WI38 (cell line): ENCODE results near the gene SFTPB.

Experiments
- H3K4me3 ChIP-seq: 2 replicates; pipeline ENCODE4 v1.5.1; 2011; ENCODE audit warnings: low read depth, mild to moderate bottlenecking, control low read depth, low read length
- CTCF ChIP-seq: IDR thresholded peaks from 2 replicates; pipeline ENCODE4 v1.5.1; 2012; ENCODE audit warnings: low read depth, mild to moderate bottlenecking, control low read depth, low read length

Gene SFTPB

GRCh38 chr2:85642725-85643124, 25.3 kb downstream of the SFTPB start:
- no peak for TF ChIP-seq CTCF
- no peak overlapping the region for H3K4me3 ChIP-seq

GRCh38 chr2:85635636-85636035, 32.4 kb downstream of the SFTPB start:
- no peak overlapping the region for H3K4me3 ChIP-seq
- no peak for TF ChIP-seq CTCF

- H3K4me3 ChIP-seq = no peak overlapping the region
These were observed 33.0 kb downstream of the SFTPB start for GRCh38 chr2:85635011-85635410.

GRCh38 chr2:85631316-85631715, 36.7 kb downstream of the SFTPB start:
- no peak for TF ChIP-seq CTCF
- H3K4me3 ChIP-seq = no peak overlapping the region

More at GRCh38 chr2:85635011-85635410, 33.0 kb downstream of the SFTPB start:
- no peak for TF ChIP-seq CTCF

- no peak overlapping the region for H3K4me3 ChIP-seq
- no peak for TF ChIP-seq CTCF
These were observed 39.3 kb downstream of the SFTPB start for GRCh38 chr2:85628658-85629057.

- H3K4me3 ChIP-seq = no peak overlapping the region
- TF ChIP-seq CTCF = no peak
These were observed 44.0 kb downstream of the SFTPB start for GRCh38 chr2:85623991-85624390.

- no peak overlapping the region for H3K4me3 ChIP-seq
- no peak for TF ChIP-seq CTCF
These were observed 46.7 kb downstream of the SFTPB start for GRCh38 chr2:85621338-85621737.
